GM18520 (cell line): ENCODE results near the gene ADCY5.

Experiments used
- ATAC-seq: cut with Tn5 transposase; IDR thresholded peaks from one replicate; pipeline ENCODE4 v1.9.1; 2021; ENCODE audit not compliant: unreplicated experiment

ADCY5 gene

GRCh38 chr3:123346021-123346420, 102.9 kb downstream of the ADCY5 start:
- no peak for ATAC-seq

- ATAC-seq = no peak
Observed at GRCh38 chr3:123344907-123345594, 103.8 kb downstream of the ADCY5 start.

DNA sequence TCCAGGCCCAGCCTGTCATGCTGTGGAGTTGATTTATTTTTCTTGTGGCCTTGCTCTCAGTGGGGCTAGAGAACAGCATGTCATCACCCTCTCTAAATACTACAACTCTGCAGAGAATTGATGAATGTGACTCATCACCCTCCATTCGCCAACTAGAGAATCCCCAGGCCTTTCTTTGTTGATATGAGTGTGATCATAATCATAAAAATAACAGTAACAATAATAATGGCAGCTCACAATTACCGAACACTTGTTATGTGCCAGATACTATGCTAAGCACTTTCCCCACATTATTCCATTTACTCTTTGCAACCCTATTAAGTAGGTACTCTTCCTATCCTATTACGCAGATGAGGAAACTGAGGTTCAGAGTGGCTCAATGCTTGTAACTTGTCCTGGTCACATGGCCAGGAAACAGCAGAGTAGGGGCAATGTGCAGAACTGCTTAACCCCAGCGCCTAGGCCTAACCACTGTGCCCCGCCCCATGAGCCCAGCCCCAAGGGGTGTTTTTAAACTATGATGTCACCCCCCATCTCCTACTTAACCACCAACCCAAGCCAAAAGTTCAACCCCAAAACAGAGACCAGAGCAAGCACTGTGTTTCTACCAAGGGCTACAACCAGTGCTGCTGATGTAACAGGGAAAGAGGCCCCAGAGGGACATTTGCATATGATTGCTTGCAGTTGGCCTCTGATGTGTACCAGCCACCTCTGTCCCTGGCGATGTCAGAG, 104.5 kb downstream of the ADCY5 start:
- peak; percentile 30 for ATAC-seq

DNA sequence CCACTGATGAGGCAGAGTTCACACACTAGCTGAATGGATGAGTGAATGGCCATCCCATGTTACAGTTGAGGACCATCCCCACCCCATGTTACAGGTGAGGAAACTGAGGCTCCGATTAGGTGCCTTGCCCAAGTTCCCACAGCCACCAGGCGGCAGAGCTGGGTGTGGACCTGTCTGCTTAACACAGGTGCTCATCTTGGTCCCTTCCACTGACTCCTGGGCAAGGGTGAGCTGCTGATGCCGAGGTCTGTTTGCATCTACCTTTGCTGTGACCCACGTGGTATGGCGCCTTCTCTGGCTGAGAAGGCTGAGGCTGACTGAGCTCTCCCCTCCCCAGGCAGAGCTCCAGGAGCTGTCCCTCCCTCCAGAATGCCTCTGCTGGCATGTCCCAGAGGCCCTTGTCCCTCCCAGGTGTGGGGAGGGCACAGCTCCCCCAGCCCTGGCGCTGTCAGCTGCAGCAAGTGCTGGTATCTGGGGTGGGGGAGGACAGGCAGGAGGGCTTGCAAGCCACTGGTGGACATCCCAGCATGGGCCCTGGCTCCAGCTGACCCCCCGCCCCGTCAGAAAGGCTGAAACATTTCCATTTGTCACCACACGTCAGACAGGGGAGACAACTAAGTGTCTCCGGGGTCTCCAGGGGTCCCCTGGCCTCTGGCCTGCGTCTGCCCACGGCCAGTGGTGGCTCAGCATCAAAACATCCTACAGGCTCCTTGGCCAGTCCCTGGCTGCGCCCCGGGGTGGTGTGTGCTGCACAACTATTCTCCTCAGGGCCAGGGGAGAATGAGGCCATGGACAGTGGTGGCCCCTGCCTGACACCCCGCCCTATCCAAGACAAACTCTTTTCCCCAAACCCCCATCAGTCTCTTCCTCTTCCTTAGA, 105.4 kb downstream of the ADCY5 start:
- ATAC-seq = no peak

GRCh38 chr3:123342631-123343080, 106.2 kb downstream of the ADCY5 start:
- ATAC-seq = no peak

GRCh38 chr3:123341871-123342630, 106.8 kb downstream of the ADCY5 start:
- ATAC-seq = no peak

DNA sequence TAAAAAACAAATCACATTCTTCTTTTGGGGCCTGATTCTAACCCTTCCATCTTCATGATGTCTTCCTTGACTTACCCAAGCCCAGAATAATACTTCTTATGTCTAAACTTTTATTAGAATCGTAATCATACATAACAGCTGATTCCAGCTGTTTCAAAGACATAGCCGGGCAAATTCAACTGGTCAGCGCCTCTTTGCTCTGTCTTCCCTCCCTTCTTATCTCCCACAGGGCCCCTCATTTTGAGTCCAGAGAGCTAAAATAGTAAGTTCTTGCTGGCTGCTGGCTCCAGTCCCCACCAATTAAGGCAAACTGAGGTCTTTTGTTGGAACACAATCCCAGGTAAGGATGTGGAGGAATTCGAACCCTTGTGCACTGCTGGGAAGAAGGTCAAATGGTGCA, 108.6 kb downstream of the ADCY5 start:
- no peak for ATAC-seq

- ATAC-seq = no peak
Observed at GRCh38 chr3:123339302-123339701, 109.6 kb downstream of the ADCY5 start.

DNA sequence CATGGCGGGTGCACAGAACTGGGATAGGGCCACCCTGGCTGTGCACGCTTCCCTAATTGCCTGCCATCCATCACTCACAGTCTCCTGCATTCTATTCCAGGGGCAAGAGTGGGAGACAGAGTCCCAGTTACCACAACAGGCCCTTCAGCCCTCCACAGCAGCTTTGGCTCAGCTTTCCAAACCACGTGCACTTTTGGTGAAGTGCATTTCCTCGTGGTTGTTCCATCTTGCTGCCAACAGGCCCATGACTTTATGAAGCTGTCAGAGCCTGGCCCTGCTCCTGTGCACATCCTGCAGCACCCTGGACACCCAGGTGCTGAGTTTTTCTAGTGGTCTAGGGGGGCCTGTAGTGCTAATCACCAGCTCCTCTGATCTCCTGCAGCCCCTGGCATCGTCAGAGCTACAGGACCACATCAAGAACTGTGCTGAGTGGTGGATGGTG, 110.2 kb downstream of the ADCY5 start:
- no peak for ATAC-seq

GRCh38 chr3:123337948-123338619, 110.8 kb downstream of the ADCY5 start:
- no peak for ATAC-seq

DNA sequence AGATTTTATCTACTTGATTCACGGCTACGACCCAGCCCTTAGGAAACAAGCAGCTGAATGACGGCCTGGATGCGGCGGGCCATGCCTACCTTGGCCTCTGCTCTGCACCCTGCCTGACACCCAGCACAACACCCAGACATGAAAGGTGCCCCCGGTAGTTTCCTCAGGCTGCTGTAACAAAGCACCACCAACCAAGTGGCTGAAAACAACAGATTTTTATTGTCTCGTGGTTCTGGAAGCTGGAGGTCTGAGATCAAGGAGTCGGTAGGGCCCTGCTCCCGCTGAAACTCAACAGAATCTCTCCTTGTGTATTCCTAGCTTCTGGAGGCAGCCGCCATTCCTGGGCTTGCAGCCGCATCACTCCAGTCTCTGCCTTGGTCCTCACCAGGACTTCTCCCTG, 111.7 kb downstream of the ADCY5 start:
- ATAC-seq = no peak

GRCh38 chr3:123336441-123336851, 112.4 kb downstream of the ADCY5 start:
- ATAC-seq = no peak

DNA sequence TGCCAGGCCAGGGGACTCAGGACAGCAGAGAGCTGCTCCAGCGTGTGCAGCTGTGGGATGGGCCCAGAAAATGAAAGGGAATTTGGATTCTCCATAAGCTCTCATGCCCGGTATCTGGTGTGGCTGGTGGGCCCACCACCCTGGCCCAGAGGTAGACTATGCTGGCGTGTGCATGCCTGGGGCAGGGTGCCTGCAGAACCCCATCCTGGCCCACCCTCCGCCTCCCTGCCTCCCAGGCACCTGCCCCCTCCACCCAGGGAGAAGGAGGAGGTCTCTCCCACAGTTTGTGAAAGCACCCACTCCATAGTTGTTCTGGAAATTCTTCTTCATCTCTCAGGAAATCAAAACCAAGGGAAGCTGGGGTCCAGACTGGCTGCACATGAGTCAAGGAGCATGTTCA, 112.9 kb downstream of the ADCY5 start:
- ATAC-seq = no peak

- peak; percentile 55 for ATAC-seq
Observed at GRCh38 chr3:123335007-123335670, 113.8 kb downstream of the ADCY5 start.

- ATAC-seq = no peak
Observed at GRCh38 chr3:123334056-123334455, 114.8 kb downstream of the ADCY5 start.

GRCh38 chr3:123333401-123333800, 115.5 kb downstream of the ADCY5 start:
- no peak for ATAC-seq

DNA sequence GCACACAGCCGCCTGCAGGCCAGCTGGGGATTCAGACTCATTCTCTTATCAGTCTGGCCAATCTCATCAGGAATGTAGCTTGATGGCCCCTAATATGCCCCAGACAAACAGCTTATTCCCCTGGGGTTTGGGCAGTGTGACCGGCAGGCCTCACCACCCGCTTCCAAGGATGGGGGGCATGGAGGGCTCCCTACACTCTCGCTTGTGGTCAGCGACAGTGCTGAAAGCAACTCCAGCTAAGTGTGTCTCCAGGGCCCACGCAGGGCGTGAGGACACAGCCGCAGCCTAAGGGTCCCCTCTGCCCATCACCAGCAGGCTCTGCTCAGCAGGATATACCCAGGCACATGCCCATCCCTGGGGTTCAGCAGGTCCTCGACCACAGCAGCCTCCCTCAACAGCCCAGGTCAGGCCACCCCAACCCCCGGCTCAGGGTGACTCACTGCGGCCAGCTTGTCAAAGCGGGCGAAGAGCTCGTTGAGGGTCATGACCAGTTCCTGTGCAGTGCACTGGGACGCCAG, 116.7 kb downstream of the ADCY5 start:
- ATAC-seq = no peak

DNA sequence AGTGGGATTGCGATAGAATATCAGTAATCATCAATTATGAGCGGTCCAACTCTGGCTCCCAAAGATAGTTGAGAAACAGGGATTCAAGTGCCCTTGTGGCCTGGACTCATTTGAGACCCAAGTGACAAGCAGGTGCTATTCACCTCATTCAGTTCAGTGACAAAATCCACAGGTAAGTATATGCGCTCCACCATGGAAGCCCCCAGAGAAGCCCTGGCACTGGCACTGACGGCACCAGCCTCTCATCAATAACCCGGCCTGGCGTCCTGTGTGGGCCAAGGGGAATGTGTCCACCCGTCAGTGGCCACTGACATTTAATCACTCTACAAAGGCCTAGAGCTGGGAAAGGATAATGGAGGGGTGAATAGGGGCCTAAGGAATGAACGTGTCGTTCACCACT, 117.2 kb downstream of the ADCY5 start:
- ATAC-seq = no peak

DNA sequence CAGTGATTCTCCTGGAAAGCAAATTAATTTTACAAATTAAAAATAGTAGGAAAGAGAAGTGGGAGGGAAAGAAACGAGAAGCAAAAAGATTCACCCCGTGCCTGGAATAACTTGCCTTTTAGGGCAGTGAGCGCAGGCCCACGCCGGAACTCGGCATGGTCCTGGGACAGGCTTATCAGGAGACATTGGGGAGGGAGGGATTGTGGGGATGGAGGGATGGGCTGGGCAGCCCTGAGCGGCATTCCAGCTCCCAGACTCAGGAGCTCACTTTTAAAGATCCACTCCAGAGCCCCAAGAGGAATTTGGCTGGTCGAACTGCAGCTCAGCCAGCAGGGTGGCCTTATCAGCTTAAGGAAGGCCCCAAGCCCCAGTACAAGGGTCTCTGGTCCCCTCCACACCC, 117.9 kb downstream of the ADCY5 start:
- no peak for ATAC-seq
